EL (cell line): Measurements from ENCODE around the gene KCNK5.

Experiments
- DNase-seq: peaks from one replicate; pipeline ENCODE4 v3.0.0-alpha.2; 2016

Gene KCNK5, protein sequence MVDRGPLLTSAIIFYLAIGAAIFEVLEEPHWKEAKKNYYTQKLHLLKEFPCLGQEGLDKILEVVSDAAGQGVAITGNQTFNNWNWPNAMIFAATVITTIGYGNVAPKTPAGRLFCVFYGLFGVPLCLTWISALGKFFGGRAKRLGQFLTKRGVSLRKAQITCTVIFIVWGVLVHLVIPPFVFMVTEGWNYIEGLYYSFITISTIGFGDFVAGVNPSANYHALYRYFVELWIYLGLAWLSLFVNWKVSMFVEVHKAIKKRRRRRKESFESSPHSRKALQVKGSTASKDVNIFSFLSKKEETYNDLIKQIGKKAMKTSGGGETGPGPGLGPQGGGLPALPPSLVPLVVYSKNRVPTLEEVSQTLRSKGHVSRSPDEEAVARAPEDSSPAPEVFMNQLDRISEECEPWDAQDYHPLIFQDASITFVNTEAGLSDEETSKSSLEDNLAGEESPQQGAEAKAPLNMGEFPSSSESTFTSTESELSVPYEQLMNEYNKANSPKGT

DNA sequence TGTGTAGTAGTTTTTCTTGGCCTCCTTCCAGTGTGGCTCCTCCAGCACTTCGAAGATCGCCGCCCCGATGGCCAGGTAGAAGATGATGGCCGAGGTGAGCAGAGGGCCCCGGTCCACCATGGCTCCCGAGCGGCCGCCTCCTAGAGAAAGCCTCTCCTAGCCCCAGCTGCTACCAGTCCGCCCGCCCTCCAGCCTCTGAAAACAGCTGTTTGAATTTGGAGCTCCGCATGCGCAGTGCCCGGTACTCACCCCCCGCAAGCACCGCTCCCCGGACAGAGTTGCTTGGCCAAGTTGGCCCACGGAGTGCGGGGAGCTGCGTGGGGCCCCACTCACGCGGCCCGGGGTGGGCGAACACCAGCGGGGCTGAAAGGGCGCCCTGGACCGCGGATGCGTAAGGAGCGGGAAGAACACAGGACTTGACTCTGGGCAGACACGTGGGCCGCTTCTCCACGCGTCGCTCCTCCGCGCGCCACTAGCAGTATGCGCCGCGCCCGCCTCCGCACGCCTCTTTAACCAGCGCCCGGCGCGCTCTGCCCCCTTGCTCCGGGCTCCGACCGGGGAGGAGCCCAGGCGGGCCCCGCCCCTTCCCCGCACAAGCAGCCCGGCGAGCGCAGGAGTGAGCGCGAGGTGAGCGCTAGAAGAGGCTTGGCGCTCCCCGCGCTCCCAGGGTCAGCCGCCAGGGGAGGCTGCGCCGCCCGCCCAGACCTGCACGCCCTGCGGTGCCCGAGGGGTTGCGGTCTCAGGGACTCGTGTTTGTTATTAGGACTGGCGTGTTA lies at the start of gene KCNK5:
Gene KCNK5, minus strand, starts transcription at position 484 of the 776 bp plus-strand sequence. Its CDS starts 364 bp downstream, at position 120.
- DNase-seq, result peak; percentile 29

DNA sequence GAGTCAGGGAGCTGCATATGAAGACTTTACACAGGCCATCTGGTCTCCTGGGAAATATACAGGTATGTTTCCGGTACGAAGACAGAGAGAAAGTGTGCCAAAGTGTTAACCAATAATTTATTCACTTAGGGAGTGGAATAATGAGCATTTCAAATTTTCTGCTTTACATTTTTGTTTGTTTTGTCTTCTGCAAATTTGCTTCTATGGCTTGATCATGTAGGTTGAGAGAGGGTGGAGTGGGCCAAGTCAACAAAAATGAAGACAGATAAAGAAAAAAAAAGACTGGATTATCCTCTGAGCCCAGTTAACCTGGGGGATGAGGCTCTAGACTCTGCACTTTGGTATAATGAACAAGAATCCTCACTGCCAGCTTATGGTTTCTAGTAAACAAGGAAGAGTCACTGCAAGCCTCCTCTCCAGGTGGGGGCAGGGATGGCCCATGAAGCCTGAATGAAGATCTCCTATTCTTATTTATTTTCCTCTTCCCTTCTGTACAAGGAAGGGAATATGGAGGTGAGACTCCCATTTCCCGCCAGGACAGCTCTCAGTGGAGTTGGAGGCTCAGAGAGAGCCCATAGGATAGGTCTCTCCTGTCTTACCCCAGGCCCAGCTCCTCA lies 47.2 kb upstream of the KCNK5 start:
- no peak for DNase-seq

DNA sequence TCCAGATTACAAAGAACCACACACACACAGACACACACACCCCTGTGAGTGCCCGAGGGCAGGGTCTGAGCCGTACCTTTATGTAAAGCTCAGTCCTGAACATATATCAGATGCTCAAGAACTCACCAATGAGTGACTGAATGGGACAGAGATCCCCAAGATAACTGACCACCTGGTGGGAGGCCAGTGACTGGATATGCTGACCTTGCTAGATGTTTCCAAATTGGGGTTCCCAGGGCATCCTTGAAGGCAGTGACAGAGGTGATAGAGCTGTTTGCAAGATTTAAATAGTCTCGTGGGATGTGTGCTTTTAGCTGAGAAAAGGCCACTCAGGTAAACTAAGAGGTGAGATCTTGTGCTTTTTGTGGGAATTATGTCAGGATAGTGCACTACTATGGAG lies 45.6 kb upstream of the KCNK5 start:
- DNase-seq, result no peak

DNA sequence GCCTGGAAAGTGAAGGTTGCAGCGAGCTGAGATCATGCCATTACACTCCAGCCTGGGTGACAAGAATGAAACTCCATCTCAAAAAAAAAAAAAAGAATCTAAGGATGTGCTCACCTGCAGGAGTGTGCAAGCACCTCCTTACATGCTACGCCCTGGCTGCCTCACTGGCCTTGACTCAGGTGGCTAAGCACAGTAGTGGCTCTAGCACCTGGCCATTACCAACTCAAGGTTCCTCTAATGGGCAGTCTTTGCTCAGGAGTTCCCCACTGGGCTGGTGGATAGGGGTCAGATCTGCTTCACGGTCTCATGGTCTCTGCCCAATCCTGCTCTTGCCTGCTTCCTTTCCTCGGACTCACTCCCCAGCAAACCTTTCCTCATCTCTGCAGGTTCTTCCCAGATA lies 45.2 kb upstream of the KCNK5 start:
- DNase-seq, result no peak

DNA sequence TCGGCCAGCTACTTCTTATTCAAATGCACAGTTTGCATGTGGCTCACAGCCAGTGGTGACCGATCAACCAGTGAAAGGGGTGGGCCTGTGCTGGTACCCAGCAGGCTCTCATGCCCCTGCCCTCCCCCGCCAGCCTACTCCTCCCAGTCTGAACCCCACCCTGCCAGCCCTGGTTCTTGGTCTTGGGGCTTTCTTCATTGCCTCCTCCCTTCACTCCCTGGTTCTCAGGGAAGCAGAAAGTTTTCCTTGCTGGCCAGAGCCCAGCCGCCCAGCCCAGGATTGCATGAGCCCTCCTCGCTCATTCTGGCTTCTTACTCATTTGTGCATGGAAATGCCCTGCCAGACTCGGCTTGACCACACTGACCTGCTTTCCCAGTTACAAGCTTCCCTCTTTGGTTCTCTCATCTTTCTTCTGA lies 44.1 kb upstream of the KCNK5 start:
- DNase-seq, result no peak

DNA sequence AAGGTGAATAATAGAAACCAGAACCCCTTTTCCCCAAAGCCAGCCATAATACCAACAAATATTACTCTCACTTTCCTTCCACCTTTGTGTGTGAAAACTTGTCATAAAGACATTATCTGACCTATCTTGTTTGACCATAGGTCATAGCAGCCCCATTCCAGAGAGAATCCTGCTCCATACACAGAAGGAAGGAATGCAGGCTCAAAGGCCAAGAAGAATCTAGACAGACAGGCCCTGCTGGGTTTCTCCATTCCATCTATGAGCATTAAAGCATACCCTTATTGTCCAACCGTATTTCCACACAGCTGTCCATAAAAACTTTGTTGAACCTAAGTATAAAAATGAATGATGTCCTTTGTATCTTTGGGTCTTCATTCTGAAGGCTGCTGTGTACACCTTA lies 40.7 kb upstream of the KCNK5 start:
- no peak for DNase-seq

DNA sequence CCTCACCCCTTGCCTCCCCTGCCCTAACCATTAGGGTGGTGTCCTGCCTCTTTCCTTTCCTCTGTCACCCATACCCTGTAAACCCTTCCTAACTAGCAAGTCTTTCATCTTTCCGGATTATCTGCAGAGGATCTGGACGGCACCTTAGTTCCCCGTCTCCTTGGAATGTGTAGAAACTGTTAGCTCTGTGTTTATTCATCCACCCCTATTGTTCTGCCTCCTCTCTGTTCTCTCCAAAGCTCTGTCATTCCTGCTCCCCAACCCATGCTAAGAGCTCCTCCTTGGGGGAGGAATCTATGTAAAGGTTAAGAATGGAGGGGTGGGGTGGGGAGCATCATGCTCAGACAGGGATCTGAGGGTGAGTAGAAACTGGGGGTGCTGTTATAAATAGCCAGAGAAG lies 39.4 kb upstream of the KCNK5 start:
- no peak for DNase-seq

DNA sequence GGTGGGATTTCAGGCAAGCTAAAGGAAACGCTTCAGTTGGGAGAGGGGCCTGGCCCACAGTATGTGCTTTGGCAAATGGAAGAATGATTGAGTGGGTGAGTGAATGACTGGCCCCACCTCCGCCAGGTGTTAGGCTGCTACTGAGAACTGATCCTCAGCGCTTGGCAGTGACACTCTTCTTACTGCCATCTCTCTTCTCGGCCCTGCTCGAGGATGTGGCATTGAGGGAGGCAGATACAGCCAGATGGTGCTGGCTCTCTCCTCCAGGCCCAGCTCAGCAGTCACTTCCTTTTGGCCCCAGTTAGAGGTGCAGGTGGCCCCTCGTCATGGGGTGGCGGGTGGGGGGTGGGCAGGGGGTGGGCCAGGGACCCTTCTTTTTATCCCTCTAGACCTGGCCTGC lies 38.9 kb upstream of the KCNK5 start:
- no peak for DNase-seq

DNA sequence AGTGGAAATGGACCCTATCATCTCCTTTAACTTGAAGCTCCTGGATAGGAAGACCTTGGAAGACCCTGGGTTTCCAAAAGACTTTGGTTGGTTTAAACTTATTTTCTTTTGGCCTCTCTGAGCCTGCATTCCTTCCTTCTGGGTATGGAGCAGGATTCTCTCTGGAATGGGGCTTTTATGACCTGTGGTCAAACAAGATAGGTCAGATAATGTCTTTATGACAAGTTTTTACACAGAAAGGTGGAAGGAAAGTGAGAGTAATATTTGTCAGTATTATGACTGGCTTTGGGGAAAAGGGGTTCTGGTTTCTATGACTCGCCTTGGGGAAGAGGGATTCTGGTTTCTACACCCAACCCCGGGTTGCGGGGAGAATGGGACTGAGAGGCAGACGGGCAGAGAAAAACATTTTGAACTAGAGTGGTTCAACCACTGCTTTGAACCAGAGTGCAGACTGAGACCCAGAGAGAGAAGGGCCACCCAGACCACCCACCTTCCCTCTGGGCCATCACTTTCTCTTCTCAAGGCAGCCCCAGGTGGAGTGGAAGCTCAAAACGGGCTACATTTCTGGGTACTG lies 37.6 kb upstream of the KCNK5 start:
- DNase-seq, result no peak

DNA sequence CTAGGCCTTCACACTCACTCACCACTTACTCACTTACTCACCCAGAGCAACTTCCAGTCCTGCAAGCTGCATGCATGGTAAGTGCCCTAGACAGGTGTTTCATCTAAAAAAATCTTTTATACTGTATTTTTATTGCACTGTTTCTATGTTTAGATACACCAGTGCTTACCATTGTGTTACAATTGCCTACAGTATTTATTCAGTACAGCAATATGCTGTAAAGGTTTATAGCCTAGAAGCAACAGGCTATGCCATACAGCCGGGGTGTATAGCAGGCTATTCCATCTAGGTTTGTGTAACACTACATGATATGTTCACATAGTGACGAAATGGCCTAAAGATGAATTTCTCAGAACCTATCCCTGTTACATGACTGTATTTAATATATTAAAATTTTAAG lies 37.1 kb upstream of the KCNK5 start:
- no peak for DNase-seq

DNA sequence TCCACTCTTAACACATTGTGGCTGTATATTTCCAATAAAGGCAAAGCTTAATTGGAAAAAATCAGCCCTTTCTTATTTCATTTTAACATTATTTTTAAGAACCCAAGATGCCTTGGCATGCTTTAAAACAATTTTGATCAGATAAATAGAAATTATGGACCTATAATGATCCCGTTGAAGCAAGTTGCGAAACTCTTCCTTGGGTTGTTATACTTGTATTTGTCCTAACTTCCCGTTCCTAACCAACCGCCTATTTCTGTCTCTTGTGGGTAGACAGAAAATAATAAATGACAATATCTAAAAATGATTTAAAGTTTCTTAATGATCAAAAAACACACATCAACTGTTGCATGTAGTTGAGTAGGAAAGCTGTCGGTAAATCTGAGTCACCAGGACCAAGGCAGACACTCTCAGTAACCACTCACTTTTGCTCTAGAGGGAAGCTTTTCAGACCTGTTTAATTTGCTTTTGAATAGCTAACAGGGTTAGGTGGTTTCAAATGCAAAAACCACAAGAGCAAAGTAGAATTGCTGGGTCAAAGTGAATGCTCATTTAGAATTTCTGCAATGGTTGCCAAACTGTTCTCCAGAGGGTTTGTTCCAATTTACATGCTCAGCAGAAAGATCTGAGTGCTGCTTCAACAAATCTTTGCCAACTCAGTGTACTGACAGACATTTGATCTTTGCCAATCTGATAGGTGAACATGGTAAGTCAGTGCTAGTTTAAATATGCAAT lies 34.2 kb upstream of the KCNK5 start:
- no peak for DNase-seq

DNA sequence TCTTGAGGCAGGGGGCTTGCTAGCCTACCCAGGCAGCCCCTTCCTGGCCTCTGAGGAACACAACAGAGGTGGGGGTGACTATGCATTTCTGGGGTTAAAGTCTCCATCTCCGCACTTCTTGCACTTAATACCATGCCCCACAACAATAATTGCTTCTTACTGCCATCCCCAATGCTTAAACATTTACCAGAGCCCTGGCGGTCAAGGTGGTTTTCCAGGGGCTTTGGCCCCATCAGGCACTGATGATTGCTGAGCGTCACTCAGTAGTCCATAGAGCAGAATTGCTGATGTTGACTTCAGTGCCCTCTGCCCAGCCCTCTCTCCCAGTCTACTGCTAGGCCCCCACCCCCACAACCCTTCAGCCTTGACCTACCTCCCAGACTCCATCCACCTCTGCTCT lies 32.5 kb upstream of the KCNK5 start:
- no peak for DNase-seq

DNA sequence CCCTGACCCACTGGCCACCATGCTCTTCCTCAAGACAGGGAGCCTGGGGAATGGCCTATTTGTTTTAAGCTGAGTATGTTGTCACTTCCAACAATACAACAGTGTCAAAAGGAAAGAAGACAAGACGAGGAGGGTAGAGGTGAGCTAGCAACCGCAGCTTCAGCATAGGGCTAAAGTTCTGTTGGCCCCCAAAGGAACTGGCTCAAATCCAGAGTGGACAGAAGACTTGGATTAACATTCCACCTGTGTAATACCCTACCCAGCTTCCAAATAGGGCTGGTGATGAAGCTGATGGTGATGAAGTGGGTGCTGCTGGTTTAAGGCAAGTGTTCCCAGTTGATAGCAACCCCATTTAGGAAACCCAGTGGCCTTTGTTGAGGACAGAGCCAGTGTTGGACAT lies 31.7 kb upstream of the KCNK5 start:
- DNase-seq, result no peak

DNA sequence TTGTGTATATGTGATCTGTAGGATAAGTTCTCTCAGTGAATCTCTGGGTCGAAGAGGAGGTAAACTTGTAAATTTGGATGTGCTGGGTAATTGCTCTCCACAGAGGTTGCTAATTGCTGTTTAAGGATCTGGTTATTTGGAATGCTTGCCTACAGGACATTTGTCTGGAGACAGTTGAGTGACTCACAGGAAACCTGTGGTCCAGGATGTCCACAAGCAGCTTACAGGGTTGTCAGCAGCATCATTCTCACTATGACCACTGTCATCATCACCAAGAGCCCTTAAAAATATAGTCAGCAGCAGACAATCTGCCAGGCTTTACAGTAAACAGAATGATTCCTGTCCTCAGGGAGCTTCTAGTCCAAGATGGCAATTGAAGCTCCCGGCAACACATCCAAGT lies 31.2 kb upstream of the KCNK5 start:
- DNase-seq, result no peak

DNA sequence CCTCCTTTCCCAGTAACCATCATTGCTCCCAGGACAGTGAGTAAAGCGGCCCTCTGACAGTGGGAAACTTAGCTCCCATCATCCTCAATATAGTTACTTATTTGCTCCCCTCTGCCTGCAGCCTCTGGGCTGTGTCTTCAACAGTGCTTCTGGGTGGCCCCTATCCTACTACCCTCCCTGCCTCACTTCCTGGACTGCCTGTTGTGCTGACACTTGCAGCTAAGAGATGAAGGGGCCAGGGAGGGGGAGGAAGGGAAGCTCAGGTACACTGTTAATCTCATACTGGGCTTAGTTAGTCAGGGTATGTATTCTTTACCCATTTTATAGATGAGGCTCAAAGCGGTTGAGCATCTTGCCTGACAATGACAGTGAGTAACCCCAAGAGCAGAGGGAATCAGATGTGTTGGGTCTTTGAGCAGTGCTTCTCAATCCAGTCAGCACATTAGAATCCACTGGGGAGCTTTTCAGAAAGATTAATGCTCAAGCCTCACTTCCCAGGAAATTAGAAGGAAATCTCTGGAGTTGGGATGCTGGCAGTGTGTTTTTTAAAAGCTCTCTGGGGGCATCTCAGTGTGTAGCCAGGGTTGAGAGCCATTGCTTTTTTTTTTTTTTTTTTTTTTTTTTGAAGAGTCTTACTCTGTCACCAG lies 27.1 kb upstream of the KCNK5 start:
- DNase-seq, result no peak

DNA sequence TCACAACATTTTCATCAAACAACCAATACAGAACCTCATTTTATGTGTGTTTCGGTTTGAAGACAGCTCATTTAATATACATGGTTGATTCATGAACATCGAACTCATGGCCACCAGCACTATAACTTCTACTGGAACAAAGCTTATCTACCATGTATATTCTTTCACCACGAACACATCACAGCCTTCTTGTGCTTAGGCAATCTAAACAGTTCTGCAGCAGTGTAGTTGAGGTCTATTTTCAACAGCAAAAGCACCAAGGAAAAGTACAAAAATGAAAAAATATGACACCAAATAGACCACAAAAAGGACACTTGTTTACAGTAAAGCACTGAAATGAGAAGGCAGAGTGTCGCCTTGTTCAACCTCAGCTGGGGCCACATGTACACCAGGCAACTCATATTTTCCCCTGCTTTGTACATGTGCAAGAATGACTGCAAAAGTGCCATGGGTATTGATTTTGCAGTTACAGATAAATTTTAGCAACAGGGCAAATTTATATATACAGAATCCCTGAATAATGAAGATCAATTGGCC lies 25.8 kb upstream of the KCNK5 start:
- DNase-seq, result no peak

DNA sequence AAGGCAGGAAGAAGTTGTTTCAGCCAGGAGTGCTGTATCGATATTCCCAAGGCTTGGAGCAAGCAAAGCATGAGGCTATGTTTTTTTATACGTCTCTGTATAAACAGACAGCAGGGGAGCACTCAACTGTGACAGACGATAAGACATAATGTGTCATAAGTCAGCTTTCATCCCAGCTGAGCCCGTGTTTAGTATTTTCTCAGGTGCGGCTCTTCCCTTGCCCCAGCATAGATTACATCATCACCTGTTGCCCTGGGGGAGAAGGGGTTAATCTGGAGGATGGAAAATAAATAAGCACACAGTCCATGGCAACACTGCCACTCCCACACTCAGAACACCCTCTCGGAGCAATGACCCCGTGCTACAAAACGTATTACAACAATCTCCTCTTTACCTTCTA lies 22.1 kb upstream of the KCNK5 start:
- no peak for DNase-seq

DNA sequence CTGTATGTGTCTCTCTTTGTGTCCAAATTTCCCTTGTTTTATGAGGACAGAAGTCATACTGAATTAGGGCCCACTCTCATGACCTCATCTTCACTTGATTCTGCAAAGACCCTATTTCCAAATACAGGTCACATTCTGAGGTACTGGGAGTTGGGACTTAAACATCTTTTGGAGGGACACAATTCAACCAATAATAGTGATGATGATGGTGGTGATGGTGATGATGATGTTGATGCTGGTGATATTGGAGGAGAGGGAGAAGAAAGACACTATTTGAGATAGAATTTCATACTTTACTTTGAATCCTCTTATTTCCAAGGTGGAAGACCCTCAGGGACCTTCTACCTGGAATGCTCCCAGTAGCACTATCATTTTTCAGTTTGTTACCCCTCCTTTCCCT lies 21.2 kb upstream of the KCNK5 start:
- no peak for DNase-seq

DNA sequence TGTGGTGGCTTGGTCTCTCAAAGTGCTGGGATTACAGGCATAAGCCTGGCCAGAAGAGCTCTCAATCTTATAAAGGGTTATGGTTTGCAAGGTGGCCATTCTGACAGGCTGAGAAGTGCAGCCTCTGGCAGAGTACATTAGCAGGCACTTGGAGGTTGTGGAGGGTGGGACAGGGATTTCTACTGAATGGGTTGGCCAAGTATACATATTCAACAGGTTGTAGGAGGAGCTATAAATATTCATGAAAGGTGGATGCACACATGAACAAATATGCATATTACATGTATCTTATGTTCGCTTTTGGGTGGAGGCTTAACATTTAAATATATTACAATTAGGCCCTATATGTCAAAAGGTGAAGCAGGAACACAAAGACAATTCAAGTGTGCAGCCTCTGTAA lies 20.0 kb upstream of the KCNK5 start:
- DNase-seq, result no peak

DNA sequence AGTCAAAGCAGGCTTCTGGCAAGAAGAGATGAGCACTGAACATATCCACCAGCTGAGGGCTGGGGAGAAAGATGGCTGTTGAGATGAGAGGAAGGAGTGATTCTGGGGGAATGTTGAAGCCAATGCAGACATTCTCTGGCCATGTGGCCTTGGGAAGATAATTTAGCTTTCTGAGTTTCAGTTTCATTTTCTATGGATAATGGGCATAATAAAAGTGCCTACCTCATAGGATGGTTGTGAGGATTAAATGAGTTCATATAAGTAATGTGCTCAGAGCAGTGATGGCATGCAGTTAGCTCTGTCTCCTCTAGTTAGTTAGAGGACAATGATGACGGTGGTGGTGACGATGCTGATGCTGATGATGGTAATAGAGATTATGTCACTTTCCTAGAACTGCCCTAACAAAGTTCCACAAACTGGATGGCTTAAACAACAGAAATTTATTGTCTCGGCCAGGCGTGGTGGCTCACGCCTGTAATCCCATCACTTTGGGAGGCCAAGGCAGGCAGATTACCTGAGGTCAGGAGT lies 18.5 kb upstream of the KCNK5 start:
- no peak for DNase-seq

DNA sequence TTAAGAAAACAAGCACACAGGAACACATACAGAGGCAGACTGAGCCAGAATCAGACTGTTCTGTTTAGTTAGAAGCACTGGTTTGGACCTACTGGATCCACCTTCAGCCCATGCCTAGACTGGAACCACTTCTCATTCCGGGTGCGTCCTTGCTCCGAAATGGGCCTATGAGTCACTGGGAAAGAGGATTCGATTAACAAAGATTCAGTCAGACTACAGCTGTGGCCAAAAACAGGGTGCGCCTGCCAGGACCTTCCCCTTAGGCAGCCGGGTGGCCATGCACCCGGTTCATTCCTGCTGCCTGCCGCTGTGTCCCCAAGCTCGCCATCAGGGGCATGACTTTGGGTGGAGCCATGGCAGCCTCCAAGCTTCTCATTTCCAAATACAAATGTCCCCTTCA lies 14.5 kb upstream of the KCNK5 start:
- DNase-seq, result no peak
